ENCODE measurements around the gene YY1. TPM values are rescaled to one million over a fixed set of nuclear protein-coding genes. Genes with fewer than 3 reads are reported as not detected.
"Not testable (repeated sequence)": the region's sequence is repeated elsewhere in the genome, so short reads cannot be mapped to it uniquely, and the experiment has no call there.

The YY1 gene
- total and polyA plus RNA-seq, 2 of the 8 experiments (the other 6 are each of a cell fraction or from before 2014, with no cell fraction given), result 26.4 to 106 TPM

DNA sequence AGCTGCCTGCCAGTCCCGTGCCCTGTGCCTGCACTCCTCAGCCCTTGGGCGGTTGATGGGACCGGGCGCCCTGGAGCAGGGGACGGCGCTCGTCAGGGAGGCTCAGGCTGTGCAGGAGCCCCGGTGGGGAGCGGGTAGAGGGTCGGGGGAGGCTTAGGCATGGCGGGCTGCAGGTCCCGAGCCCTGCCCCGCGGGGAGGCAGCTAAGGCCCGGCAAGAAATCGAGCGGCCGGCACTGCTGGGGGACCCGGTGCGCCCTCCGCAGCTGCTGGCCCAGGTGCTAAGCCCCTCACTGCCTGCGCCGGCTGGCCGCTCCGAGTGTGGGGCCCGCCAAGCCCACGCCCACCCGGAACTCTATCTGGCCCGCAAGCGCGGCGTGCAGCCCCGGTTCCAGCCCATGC, 30.8 kb upstream of the YY1 start:
- not testable (repeated sequence) for H2BK120ac ChIP-seq (replicated peaks; ENCODE audit: low read depth, low read length); H3K9ac ChIP-seq (replicated peaks in 1 of 4; ENCODE audit: extremely low read depth in 1 of 4, low read depth in 3 of 4, low read length in 3 of 4); H2AK5ac ChIP-seq (ENCODE audit: low read depth, low read length); H3K23me2 ChIP-seq (ENCODE audit: low read depth, low read length); H3K14ac ChIP-seq (ENCODE audit: insufficient read length); H2AFZ ChIP-seq (ENCODE audit: low read length); H2BK12ac ChIP-seq (ENCODE audit: low read depth, low read length); H4K20me1 ChIP-seq (replicated peaks in 1 of 2; ENCODE audit: control insufficient read depth in 1 of 2, insufficient read depth in 2 of 2, low read length in 2 of 2); H3K27ac ChIP-seq (ENCODE audit: low read depth, low read length); H2BK5ac ChIP-seq (ENCODE audit: low read depth, low read length); H4K8ac ChIP-seq (ENCODE audit: extremely low read depth, insufficient read depth, low read length); H3K9me3 ChIP-seq (ENCODE audit: insufficient read depth in 2 of 2, low read depth in 1 of 2, low read length in 1 of 2); H3K4me1 ChIP-seq (replicated peaks in 1 of 4; ENCODE audit: control insufficient read depth in 3 of 4, insufficient read depth in 4 of 4, low read length in 3 of 4); H3K18ac ChIP-seq (ENCODE audit: extremely low read depth, low read length); H4K91ac ChIP-seq (replicated peaks; ENCODE audit: insufficient read length, low read length); H4K5ac ChIP-seq (ENCODE audit: insufficient read length, low read depth, low read length); H3K36me3 ChIP-seq (ENCODE audit: control insufficient read depth in 2 of 4, insufficient read depth in 4 of 4, low read length in 3 of 4); H3K79me2 ChIP-seq (ENCODE audit: control insufficient read depth in 1 of 2, insufficient read depth in 2 of 2, low read length in 2 of 2); H3K79me1 ChIP-seq (ENCODE audit: low read depth, low read length); DNase-seq (ENCODE audit: low read depth in 1 of 2, low spot score in 2 of 2); H3K56ac ChIP-seq (replicated peaks; ENCODE audit: insufficient read length, low read depth, low read length); FAIRE-seq; H3K23ac ChIP-seq (ENCODE audit: insufficient read length); H3K4ac ChIP-seq (replicated peaks; ENCODE audit: insufficient read length, low read depth, low read length); H3K4me3 ChIP-seq (ENCODE audit: extremely low read depth in 1 of 4, insufficient read depth in 2 of 4, low read depth in 3 of 4, low read length in 4 of 4); H2BK15ac ChIP-seq (ENCODE audit: low read length); H2BK20ac ChIP-seq (ENCODE audit: low read length); H3K27me3 ChIP-seq (replicated peaks in 1 of 4; ENCODE audit: control insufficient read depth in 3 of 4, extremely low read depth in 1 of 4, insufficient read depth in 3 of 4, low read length in 3 of 4); H3K4me2 ChIP-seq (ENCODE audit: insufficient read depth in 1 of 2, low read depth in 2 of 2, low read length in 2 of 2)
- WGBS, 2 experiments (ENCODE audit: extremely low coverage in 1 of 2, insufficient coverage in 1 of 2, insufficient read length in 1 of 2, insufficient replicate concordance in 2 of 2, low coverage in 1 of 2, low lambda C conversion rate in 2 of 2, missing lambda C conversion rate in 1 of 2), result 100% methylated on average over 23 of the region's 33 CpGs; no CpG with 5 or more reads in 1 of the 2 experiments
- ChIA-PET POLR2A (ENCODE audit: partially characterized antibody) (interaction anchor here (1.5 to 1.7 kb wide), 2 partner anchors 9 to 12 kb away, joined by 4 to 5 read pairs; no protein-coding TSS in a partner anchor), CTCF (ENCODE audit: partially characterized antibody) (interaction anchor here (3.3 kb wide), 1 partner anchor 15 kb away, joined by 17 read pairs; no protein-coding TSS in a partner anchor)
